ENCODE results near the gene CTNND2. TPM values are rescaled to one million over a fixed set of nuclear protein-coding genes. Genes with fewer than 3 reads are reported as not detected.

CTNND2 gene
- total RNA-seq, 1 experiment from 2014 or later: 7.0 TPM

- Histone ChIP-seq H4K5ac (ENCODE audit: insufficient read length, low read depth, low read length) (no peak overlapping the region), H3K23ac (ENCODE audit: insufficient read length, low read depth, low read length) (no peak overlapping the region), H2BK5ac (ENCODE audit: insufficient read length, low read length) (no peak overlapping the region), H2BK12ac (ENCODE audit: insufficient read length, low read depth, low read length) (no peak overlapping the region), H2BK120ac (ENCODE audit: low read depth, low read length, poor library complexity, severe bottlenecking) (no peak overlapping the region), H4K8ac (replicated peaks; ENCODE audit: insufficient read length, low read depth, low read length) (no peak overlapping the region), H3K18ac (ENCODE audit: insufficient read length, low read depth, low read length) (no peak overlapping the region), H2AK5ac (ENCODE audit: insufficient read length, low read length) (no peak overlapping the region), H3K4me2 (ENCODE audit: insufficient read depth, insufficient read length, low read length) (no peak overlapping the region), H2BK20ac (ENCODE audit: low read depth, low read length, poor library complexity, severe bottlenecking) (no peak overlapping the region), H3K9ac (ENCODE audit: extremely low read depth, insufficient read length, low read length) (no peak overlapping the region), H2BK15ac (ENCODE audit: low read depth, low read length) (no peak overlapping the region), H4K20me1 (ENCODE audit: control insufficient read depth, insufficient read depth, insufficient read length) (no peaks in the 10 kb centered on the region), H3T11ph (ENCODE audit: low read length) (no peak overlapping the region), H3K79me1 (ENCODE audit: insufficient read depth, low read depth, low read length, poor library complexity, severe bottlenecking) (no peaks in the 10 kb centered on the region), H3K14ac (ENCODE audit: insufficient read depth, low read length) (no peak overlapping the region), H3K27me3 (ENCODE audit: insufficient read depth, low read length) (no peaks in the 10 kb centered on the region), H3K4ac (ENCODE audit: low read depth, low read length) (no peak overlapping the region), H3K9me3 (ENCODE audit: control insufficient read depth, low read depth, low read length) (no peaks in the 10 kb centered on the region), H3K56ac (ENCODE audit: insufficient read length, low read depth, low read length) (no peak overlapping the region), H4K91ac (ENCODE audit: insufficient read length, low read depth, low read length) (no peak overlapping the region), H2AFZ (ENCODE audit: low read length) (no peak overlapping the region), H3K4me1 (ENCODE audit: insufficient read depth, low read length) (no peaks in the 10 kb centered on the region), H3K23me2 (ENCODE audit: insufficient read length, low read depth, low read length, poor library complexity, severe bottlenecking) (no peaks in the 10 kb centered on the region), H3K79me2 (ENCODE audit: insufficient read depth, low read length) (no peaks in the 10 kb centered on the region), H3K27ac (ENCODE audit: insufficient read length, low read depth, low read length) (no peak overlapping the region)
- peaks cover 0 to 6% (median 0%) of the 10 kb centered on the region in 3 experiments; a peak in 1 of 7 replicates for H3K36me3 Mint-ChIP-seq (ENCODE audit: insufficient read depth in 1 of 3, low read depth in 3 of 3)
- H3K9me3 Mint-ChIP-seq: peaks cover 0 to 3% of the 10 kb centered on the region in 2 experiments; a peak in 2 of 5 replicates
- H3K4me3 Mint-ChIP-seq: no peak overlapping the region
- DNase-seq: no peak
- no peaks in the 10 kb centered on the region for H3K4me1 Mint-ChIP-seq
- no CpG with 5 or more reads among the region's 4 CpGs for WGBS (ENCODE audit: extremely low coverage, insufficient read length, low lambda C conversion rate)
- H3K27me3 Mint-ChIP-seq (ENCODE audit: low read depth): no peaks in the 10 kb centered on the region
- no peak overlapping the region for H3K27ac Mint-ChIP-seq
- no peak for TF ChIP-seq CTCF (conservative IDR thresholded peaks at IDR 0.05)
Observed at GRCh38 chr5:11888221-11888620, 16.0 kb downstream of the CTNND2 start.
